Left lung (tissue), 10 donors: ENCODE measurements around the gene KIF3B. TPM values are rescaled to one million over a fixed set of nuclear protein-coding genes. Genes with fewer than 3 reads are reported as not detected.

ENCODE experiments used
- ATAC-seq: fragments of 200-7000 bp; cut with Tn5 transposase; one replicate; pipeline ENCODE4 v1.9.1; 2020; ENCODE audit warnings: moderate library complexity
- DNase-seq, 4 donors: peaks; one replicate each; pipeline ENCODE4 v3.0.0-alpha.2; 2013 to 2020
- H3K27ac ChIP-seq, 2 donors: fragments of 200-600 bp; sonication (generic) in 1 of 2; one replicate each; pipeline versions ENCODE4 v1.5.0 to v1.8.0; 2020 to 2021
- H3K27me3 ChIP-seq, 2 donors: fragments of 200-600 bp; sonication (generic) in 1 of 2; one replicate each; pipeline versions ENCODE4 v1.5.0 to v1.8.0; 2020 to 2021
- H3K36me3 ChIP-seq, 2 donors: fragments of 200-600 bp; sonication (generic) in 1 of 2; one replicate each; pipeline versions ENCODE4 v1.5.0 to v1.8.0; 2020 to 2021
- H3K4me1 ChIP-seq, 2 donors: fragments of 200-600 bp; one replicate each; pipeline ENCODE4 v1.8.0; 2021
- H3K4me3 ChIP-seq, 2 donors: fragments of 200-600 bp; sonication (generic) in 1 of 2; one replicate each; pipeline versions ENCODE4 v1.5.0 to v1.8.0; 2020 to 2021; ENCODE audit warnings: mild to moderate bottlenecking in 1 of 2
- H3K9me3 ChIP-seq, 2 donors: fragments of 200-600 bp; sonication (generic) in 1 of 2; one replicate each; pipeline versions ENCODE4 v1.5.0 to v1.8.0; 2020 to 2021
- intact Hi-C, 2 donors: fragments of 100-400 bp; cut with DNase I; formaldehyde crosslinking; loops; one replicate each; pipeline versions ENCODE4 v1.11.2 to v1.14.2; 2022
- polyA plus RNA-seq, 6 donors: library from polyadenylated mRNA; unstranded; fragments of 120-200 nt; gene quantifications; one replicate each; pipeline ENCODE4 v1.2.1, GENCODE V29; 2013; ENCODE audit not compliant: insufficient read length in 6 of 6
- total RNA-seq, 2 donors: library from RNA; stranded (reverse); fragmentation: NEBNext Ultra II Directional; extraction: Animal tissue kit (Norgen Biotek cat#: 25700); gene quantifications; one replicate each; pipeline ENCODE4 v1.2.1, GENCODE V29; 2021
- TF ChIP-seq, protein P1 (sequence below), 2 donors: fragments of 200-600 bp; sonication (generic) in 1 of 2; IDR thresholded peaks; one replicate each; pipeline versions ENCODE4 v1.5.0 to v1.8.0; 2021; ENCODE audit warnings: antibody characterized with exemption in 2 of 2
- donor health status: DM: no; HTN: yes; CAD: no.
- donor health status: DM: no; HTN: no; CAD: no.

Gene KIF3B
- total and polyA plus RNA-seq, 8 donors = 22.9 to 34.6 (median 27.6) TPM

DNA sequence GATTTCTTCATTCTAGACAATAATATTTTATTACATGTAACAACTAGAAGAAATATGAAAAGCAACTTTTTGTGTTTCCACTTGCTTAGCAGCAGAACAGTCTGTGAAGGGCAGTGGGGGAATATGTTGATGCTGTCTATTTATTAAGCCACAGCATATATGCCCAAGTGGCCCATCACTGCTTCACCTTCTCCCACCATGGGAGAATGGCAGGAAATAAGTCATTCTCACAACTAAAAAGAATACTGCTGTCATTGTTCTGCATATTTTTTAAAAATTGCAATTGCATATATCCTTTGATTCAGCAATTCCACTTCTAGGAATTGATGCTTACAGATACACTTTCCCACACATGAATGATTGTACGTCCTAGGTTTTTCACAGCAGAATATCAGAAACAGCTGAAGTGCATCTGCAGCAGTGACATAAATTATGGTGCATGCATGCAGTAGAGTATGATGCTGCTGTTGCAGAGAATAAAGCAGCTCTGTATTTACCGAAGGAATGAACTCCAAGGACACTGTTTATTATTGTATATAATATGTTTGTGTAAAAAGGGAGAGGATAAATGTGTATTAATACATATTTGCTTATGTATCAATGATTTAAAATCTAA, 26.8 kb downstream of the KIF3B start:
- H3K36me3 ChIP-seq = no peaks in the 10 kb centered on the region
- DNase-seq (no peak), ATAC-seq (no peak)
- intact Hi-C loops = no loop called here
- H3K4me3 ChIP-seq = no peak overlapping the region
- no peak overlapping the region for H3K27ac ChIP-seq
- no peaks in the 10 kb centered on the region for H3K9me3 ChIP-seq
- H3K4me1 ChIP-seq = peaks cover 0 to 3% of the 10 kb centered on the region in 2 donors
- TF ChIP-seq, protein P1, sequence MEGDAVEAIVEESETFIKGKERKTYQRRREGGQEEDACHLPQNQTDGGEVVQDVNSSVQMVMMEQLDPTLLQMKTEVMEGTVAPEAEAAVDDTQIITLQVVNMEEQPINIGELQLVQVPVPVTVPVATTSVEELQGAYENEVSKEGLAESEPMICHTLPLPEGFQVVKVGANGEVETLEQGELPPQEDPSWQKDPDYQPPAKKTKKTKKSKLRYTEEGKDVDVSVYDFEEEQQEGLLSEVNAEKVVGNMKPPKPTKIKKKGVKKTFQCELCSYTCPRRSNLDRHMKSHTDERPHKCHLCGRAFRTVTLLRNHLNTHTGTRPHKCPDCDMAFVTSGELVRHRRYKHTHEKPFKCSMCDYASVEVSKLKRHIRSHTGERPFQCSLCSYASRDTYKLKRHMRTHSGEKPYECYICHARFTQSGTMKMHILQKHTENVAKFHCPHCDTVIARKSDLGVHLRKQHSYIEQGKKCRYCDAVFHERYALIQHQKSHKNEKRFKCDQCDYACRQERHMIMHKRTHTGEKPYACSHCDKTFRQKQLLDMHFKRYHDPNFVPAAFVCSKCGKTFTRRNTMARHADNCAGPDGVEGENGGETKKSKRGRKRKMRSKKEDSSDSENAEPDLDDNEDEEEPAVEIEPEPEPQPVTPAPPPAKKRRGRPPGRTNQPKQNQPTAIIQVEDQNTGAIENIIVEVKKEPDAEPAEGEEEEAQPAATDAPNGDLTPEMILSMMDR (IDR thresholded peaks at IDR 0.05) = no peak
- no peaks in the 10 kb centered on the region for H3K27me3 ChIP-seq

DNA sequence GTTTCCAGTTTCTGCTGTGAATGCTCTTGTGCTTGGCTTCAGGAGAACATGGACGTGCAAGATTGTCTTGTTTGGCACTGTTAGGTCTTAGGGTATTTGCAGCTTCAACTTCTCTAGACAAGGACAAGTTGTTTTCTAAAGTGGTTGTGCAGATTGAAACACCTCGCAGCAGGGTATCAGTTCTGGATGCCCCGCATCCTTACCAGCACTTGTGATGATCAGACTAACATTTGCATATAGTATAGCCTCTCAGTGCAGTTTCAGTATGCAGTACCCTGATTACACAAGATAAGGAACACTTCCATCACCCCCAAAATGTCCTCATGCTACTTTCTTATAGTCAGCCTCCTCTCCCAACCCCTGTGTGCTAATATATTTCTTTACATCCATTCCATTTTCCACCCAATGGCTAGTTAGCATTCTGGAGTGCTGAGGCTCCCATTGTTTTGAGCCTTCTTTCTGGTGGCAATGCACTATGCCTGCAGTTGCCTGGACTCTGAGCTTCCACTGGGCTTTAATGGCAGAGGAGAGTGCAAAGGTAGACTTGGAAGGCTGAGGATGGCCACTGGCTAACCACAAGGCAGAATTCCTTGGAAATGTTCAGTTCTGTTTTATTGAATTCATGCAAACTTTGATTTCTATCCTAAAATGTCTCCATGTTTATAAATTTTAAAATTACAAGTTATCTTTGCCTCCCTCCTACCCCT, 35.4 kb downstream of the KIF3B start:
- intact Hi-C loops = no loop called here
- no peak for DNase-seq
- Histone ChIP-seq H3K36me3 (peaks cover 0 to 56% of the 10 kb centered on the region in 2 donors), H3K27ac (no peak overlapping the region), H3K9me3 (no peaks in the 10 kb centered on the region), H3K4me1 (no peaks in the 10 kb centered on the region), H3K4me3 (no peak overlapping the region), H3K27me3 (no peaks in the 10 kb centered on the region)
- TF ChIP-seq, protein P1 (IDR thresholded peaks at IDR 0.05) = no peak
- ATAC-seq = no peak

DNA sequence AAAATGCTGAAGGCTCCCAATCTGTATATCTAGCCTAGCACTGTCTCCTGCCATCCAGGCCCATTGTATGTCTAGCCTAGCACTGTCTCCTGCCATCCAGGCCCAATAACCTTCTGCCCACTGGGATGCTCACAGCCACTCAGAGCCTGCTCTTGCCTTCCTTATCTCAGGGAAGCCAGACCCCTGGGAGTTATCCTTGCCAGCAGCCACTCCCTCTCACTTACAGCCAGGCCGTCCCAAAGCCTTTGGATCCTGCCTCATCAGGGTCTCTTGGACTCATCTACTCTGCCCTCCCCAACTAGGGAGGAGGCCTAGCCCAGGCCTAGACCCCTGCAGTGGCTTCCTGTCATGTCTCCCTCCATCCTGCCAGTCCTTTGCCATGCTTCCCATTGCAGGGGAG, 37.3 kb downstream of the KIF3B start:
- DNase-seq (no peak), ATAC-seq (no peak)
- H3K27ac ChIP-seq = no peak overlapping the region
- H3K36me3 ChIP-seq = peaks cover 0 to 67% of the 10 kb centered on the region in 2 donors
- no peaks in the 10 kb centered on the region for H3K4me1 ChIP-seq
- intact Hi-C loops = no loop called here
- TF ChIP-seq, protein P1 (IDR thresholded peaks at IDR 0.05) = no peak
- no peaks in the 10 kb centered on the region for H3K27me3 ChIP-seq
- no peak overlapping the region for H3K4me3 ChIP-seq
- H3K9me3 ChIP-seq = no peaks in the 10 kb centered on the region

DNA sequence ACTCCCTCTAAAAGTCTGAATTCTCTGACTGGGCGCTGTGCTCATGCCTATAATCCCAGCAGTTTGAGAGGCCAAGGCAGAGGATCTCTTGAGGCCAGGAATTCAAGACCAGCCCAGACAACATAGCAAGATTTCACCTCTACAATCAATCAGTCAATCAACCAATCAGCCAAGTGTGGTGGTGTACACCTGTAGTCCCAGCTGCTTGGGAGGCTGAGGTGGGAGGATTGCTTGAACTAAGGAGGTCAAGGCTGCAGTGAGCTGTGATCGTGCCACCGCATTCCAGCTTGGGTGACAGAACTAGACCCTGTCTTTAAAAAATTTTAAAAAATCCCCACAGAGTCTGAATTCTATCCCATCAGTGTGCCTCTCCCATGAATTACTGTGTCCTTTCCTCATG, 37.9 kb downstream of the KIF3B start:
- DNase-seq (no peak), ATAC-seq (no peak)
- no peak overlapping the region for H3K4me3 ChIP-seq
- H3K9me3 ChIP-seq = no peaks in the 10 kb centered on the region
- intact Hi-C loops = no loop called here
- no peaks in the 10 kb centered on the region for H3K27me3 ChIP-seq
- no peaks in the 10 kb centered on the region for H3K4me1 ChIP-seq
- TF ChIP-seq, protein P1 (IDR thresholded peaks at IDR 0.05) = no peak
- H3K36me3 ChIP-seq = peaks cover 0 to 61% of the 10 kb centered on the region in 2 donors
- no peak overlapping the region for H3K27ac ChIP-seq

DNA sequence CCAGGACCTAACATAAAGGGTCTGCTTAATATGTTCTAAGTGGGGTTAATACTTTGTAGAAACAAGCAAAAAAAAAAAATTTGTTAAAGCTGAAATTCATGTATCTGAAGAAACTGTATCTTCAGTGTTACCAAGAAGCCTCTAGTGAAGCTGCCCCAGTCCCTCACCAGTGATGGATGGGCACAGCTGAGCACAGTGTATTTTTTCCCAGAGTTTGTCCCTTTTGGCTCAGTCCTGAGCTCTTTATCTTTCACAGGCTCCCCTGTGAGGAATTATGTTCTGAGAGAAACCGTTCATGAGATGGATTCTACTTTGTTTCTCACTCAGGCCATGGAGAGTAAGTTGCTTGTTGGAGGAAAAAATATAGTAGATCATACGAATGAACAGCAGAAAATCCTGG, 38.4 kb downstream of the KIF3B start:
- no peaks in the 10 kb centered on the region for H3K9me3 ChIP-seq
- DNase-seq (no peak), ATAC-seq (no peak)
- no peaks in the 10 kb centered on the region for H3K27me3 ChIP-seq
- H3K27ac ChIP-seq = no peak overlapping the region
- no peaks in the 10 kb centered on the region for H3K4me1 ChIP-seq
- H3K4me3 ChIP-seq = no peak overlapping the region
- intact Hi-C loops = no loop called here
- TF ChIP-seq, protein P1 (IDR thresholded peaks at IDR 0.05) = no peak
- peaks cover 0 to 56% of the 10 kb centered on the region in 2 donors for H3K36me3 ChIP-seq
